Subcutaneous adipose tissue (tissue), 4 donors: ENCODE results near the gene PDZD7. TPM values are rescaled to one million over a fixed set of nuclear protein-coding genes. Genes with fewer than 3 reads are reported as not detected.

Source experiments
- CTCF ChIP-seq: fragments of 450-650 bp; IDR thresholded peaks from one replicate; pipeline ENCODE4 v1.5.1; 2016; ENCODE audit warnings: low read depth, mild to moderate bottlenecking, control low read depth, antibody characterized with exemption, moderate library complexity
- total RNA-seq, 4 donors: library from RNA; depleted of rRNA; stranded (reverse); fragments of >200 nt; gene quantifications; one replicate each; pipeline ENCODE4 v1.1.0, GENCODE V29; 2016

The PDZD7 gene
- total RNA-seq, 4 donors from 2014 or later, result 0.22 to 1.7 (median 0.92) TPM

- TF ChIP-seq CTCF, result no peak
These were observed 29.4 kb upstream of the PDZD7 start for GRCh38 chr10:101060036-101060950.

- TF ChIP-seq CTCF, result no peak
These were observed 25.6 kb upstream of the PDZD7 start for GRCh38 chr10:101056365-101057151.

- no peak for TF ChIP-seq CTCF
These were observed 24.5 kb upstream of the PDZD7 start for GRCh38 chr10:101055411-101055810.

- no peak for TF ChIP-seq CTCF
These were observed 23.9 kb upstream of the PDZD7 start for GRCh38 chr10:101054876-101055275.

- TF ChIP-seq CTCF, result no peak
These were observed 23.4 kb upstream of the PDZD7 start for GRCh38 chr10:101054351-101054750.

GRCh38 chr10:101053516-101053915, 22.6 kb upstream of the PDZD7 start:
- no peak for TF ChIP-seq CTCF

- no peak for TF ChIP-seq CTCF
These were observed 21.4 kb upstream of the PDZD7 start for GRCh38 chr10:101052285-101052684.
